HG03064 (cell line): ENCODE measurements around the gene EXOC3L1.

Experiments used
- ATAC-seq: cut with Tn5 transposase; IDR thresholded peaks from one replicate; pipeline ENCODE4 v1.9.1; 2021; ENCODE audit warnings: low read depth; ENCODE audit not compliant: unreplicated experiment

Gene EXOC3L1, protein sequence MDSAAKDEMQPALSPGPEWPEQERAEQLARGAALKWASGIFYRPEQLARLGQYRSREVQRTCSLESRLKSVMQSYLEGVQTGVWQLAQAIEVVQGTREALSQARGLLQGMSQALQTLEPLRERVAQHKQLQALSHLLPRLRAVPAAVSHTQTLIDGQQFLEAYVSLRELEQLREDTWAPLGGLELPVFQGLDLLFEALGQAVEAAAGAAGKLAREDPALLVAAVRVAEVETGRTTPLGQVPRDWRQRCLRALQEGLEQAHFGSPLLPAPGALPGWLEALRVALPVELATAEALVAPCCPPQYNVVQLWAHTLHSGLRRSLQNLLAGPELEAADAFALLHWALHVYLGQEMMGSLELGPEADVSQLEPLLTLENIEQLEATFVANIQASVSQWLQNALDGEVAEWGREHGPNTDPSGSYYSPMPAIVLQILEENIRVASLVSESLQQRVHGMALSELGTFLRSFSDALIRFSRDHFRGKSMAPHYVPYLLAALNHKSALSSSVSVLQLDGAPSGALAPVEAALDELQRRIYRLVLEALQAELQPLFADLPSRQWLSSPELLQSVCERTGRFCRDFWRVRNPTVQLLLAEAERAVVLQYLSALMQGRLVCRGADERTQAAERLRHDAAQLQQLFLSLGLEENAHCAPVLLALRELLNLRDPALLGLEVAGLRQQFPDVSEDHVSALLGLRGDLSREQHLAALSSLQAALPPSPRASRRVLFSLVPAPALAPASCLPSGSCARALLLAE

GRCh38 chr16:67190041-67190440, at the start of gene EXOC3L1:
TSS of gene EXOC3L1 (minus strand) at chr16:67190136. CDS start at chr16:67189676, 460 bp downstream.
- no peak for ATAC-seq

- no peak for ATAC-seq
Observed at GRCh38 chr16:67238806-67239470, 49.0 kb upstream of the EXOC3L1 start.

- no peak for ATAC-seq
Observed at GRCh38 chr16:67238278-67238575, 48.3 kb upstream of the EXOC3L1 start.

DNA sequence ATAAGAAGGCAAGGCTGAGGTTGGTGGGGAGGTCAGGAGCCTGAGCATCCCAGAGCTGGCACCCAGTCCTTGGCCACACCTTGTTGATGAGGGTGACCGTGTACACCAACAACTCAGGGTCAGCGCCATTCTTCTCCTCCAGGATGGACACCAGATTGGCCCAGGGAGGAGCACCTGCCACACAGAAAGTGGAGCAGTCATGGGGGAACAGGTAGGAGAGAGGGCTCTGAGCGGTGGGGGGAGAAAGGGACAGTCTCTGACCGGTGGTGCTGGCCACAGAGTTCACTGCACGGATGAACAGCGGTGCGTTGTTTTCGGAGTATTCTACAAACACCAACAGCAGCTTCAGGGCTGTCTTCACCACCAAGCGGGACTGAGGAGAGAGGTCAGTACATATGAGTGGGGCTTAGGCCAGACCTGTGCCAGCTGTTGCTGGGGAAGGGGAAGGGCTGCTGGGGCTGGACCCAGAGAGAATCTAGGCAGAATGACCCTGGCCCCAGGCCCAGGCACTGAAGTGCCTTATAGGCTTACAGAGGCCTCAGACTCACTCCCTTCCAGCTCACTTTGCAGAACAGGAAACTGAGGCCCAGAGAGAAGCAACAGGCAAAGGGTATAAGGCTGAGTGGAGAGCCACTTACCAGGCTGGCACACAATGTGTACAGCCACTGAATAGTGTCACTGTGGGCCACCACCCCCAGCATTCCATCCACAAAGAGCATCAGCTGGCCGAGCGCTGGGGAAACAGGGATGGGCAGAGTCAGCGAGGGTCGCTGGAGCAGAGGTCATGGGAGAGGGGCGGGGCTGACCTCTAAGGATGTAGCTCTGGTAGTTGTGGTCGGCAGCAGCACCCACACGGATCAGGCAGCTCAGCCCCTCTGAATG, 47.7 kb upstream of the EXOC3L1 start:
- no peak for ATAC-seq

DNA sequence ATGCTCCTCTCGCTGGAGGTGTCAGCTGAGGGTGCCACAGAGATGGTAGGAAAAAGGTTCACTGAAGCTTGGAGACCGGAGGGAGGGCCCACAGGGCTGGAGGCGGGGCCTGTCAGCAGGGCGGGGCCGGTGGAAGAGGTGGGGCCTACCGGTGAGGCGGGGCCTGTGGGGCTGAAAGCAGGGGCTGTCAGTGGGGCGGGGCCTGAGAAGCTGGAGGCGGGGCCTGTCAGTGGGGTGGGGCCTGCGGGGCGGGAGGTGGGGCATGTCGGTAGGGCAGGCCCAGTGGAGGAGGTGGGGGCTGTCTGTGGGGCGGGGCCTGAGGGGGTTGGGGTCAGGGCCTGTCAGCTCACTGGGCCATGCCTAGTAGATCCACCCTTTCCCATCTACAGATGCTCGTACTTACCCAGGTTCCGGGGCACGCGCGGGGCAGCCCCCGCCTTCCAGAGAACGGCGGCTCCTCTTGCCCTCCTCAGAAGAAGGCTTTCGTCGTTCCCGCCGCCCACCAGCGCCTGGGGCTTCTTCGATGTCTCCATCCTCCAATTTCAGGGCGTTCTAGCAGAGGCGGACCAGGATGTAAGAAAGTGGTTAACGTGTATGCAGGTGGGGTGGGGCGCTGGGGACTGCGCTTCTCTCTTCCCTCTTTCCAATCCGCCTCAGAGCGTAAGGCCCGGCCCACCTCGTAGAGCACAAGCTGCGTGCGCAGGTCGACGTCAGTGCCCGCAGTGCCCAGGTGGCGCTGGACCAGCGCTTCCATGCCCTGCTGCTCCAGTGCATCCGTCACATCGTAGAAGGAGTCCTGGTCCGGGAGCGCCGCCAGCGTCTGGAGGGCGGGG, 46.8 kb upstream of the EXOC3L1 start:
- ATAC-seq = no peak

DNA sequence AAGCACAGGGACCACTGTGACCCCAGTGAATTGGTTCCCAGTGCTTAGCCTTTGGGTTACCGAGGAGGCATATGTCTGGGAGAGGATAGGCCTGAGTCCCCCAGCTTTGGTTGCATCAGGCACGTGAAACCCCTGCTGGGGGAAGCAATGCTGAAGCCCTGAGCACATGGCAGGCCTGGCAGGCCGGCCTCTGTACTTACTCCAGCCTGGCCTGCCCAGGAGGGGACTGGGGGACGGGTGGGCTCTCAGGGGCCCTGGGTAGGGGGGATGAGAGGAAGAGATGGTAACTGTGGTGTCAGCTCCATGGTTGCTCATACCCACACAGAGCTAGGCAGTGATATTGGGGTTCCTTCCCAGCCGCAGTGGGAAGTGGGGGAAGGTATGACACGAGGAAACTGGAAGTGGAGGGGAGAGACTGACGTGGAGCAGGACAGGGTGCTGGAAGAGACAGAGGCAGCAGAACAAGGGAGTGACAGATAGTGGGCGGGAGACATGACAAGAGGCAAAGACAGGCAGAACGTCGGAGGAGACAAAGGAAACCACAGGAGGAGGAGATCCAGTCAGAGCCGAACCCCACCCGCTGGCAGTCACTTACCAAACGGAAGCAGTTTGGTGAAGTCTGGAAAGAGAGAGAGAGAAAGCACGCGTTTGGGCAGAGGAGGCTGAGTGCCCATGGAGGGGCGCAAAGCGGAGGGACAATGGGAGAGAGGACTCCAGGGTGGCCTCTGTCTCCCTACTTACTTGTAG, 46.1 kb upstream of the EXOC3L1 start:
- ATAC-seq = no peak

DNA sequence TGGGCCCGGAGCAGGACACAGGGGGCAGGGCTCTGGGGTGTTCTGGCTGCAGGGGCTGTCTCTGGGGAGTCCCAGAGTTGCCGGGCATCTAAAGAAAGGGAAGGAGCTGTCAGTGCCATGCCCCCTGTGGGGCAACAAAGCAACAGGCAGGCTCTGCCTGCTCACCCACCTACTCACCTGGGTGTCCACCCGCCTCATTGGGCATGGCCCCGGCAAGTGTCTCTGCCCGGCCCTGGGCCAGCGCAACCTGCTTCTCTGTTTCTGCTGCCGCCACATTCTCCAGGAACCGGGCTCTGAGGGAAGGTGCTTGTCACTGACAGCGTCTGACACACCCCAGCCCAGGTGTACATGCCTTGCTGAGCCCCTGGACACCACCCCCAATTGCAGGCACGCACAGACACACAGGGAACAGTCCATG, 44.3 kb upstream of the EXOC3L1 start:
- ATAC-seq = no peak

GRCh38 chr16:67233596-67233995, 43.7 kb upstream of the EXOC3L1 start:
- no peak for ATAC-seq

- ATAC-seq = no peak
Observed at GRCh38 chr16:67230809-67231660, 41.1 kb upstream of the EXOC3L1 start.

- ATAC-seq = no peak
Observed at GRCh38 chr16:67229906-67230808, 40.2 kb upstream of the EXOC3L1 start.

DNA sequence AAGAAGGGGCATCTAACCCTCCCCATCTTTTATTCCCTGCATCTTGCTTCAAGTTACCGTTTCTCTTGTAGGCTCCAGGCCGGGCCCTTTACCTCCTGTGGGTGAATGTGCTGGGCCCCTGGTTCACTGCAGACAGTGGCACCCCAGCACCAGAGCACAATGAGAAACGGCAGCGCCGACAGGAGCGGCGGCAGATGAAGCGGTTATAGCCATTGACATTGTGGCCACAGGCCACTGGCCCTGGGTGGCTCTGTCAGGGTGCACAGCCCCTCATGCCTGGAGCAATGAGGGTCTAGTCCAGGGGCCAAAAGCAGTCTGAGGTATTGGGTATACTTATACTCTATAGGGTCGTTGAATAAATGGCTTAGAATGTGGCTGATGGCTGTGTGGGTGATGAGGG, 39.0 kb upstream of the EXOC3L1 start:
- no peak for ATAC-seq

DNA sequence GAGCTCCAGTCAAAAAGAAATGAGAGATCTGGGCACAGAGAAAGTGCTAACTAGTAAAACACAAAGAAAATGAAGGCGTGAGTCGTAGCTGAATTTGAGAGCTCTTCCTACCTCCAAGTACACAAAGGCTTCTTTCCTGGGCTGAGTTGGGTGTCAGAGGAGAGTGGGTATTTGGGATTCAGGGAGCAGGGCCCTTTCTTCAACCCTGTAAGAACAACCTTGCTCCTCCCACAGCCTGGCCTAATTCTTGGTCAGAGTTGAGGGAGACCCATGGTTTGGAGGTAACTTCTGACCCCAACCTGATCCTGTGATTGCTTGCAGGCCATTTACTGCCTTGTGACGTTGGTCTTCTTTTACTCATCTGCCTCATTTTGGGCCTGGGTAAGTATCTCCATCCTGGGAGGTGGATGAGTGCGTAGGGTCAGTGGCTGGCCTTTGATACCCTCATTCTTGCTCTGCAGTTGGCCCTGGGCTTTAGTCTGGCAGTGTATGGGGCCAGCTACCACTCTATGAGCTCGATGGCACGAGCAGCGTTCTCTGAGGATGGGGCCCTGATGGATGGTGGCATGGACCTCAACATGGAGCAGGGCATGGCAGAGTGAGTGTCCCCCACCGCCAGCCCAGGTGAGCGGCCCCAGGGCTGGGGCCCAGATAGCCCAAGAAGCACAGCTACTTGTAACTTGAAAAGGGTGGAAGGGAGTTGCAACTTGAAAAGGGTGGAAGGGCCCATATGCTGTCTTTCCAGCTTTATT, 38.3 kb upstream of the EXOC3L1 start:
- ATAC-seq = no peak

DNA sequence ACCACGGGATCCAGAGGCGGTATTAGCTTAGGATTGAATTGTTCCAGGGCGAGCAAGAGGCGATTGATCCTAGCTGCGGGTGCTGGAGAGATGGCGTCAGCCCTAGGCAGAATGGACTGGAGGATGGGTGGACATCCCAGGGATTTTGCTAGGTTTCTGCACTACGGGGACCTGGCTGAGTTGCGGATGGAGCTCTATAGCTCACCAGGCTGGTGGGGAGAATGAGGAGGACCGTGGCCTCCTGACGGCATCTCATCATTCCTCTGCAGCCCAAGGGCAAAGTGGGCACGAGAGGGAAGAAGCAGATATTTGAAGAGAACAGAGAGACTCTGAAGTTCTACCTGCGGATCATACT, 37.6 kb upstream of the EXOC3L1 start:
- ATAC-seq = no peak

DNA sequence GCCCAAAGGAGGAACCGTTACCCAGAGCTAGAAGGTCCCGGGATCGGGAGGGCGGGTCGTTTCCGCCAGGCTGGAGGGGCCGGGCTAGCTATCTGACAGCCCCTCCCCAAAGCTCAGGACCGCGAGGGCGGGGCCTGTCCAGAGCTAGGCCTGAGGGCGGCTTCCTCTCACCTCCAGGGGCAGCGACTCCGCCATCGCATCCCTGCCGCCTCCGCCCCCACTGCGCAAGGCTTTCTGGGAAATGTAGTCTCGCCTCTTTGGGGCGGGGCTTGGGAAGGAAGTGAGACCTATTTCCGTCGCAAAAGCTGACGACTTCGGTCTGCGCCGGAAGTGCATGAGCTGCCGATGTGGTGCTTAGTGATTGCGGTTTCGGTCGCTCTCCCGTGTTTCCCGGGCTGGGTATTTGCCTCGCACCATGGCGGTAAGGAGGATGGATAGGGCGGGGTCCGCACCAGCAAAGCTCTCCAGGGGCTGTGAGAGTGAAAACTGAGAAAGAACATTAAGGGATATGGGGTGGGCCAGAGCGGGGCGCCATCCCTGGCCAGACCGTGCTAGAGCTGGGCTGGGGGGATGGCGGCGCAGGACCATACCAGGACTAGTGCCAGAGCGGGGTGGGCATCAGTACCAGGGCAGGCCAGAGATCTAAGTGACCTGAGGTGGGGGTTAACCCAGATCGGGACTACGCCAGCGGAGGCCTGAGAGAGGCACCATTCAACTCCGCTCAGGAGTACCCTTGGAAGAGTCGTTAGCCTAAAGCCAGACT, 37.0 kb upstream of the EXOC3L1 start, which contains the start of gene TMEM208:
TMEM208 (plus strand) TSS at position 327 of the 763 bp plus-strand sequence; CDS start at position 416, 89 bp downstream.
- peak; percentile 88 for ATAC-seq

GRCh38 chr16:67226295-67226803, 36.4 kb upstream of the EXOC3L1 start:
- ATAC-seq = no peak
